HG02970 (cell line): Measurements from ENCODE around the gene U2AF1L4.
A peak's percentile ranks its signal among the peaks of the same experiment; 100 is the strongest.

Experiments used
- ATAC-seq: cut with Tn5 transposase; IDR thresholded peaks from one replicate; pipeline ENCODE4 v1.9.1; 2021; ENCODE audit warnings: mild to moderate bottlenecking, moderate library complexity, moderate number of reproducible peaks; ENCODE audit not compliant: unreplicated experiment, low FRiP score

Gene U2AF1L4

GRCh38 chr19:35715355-35715809, 29.8 kb downstream of the U2AF1L4 start:
- ATAC-seq: no peak

GRCh38 chr19:35714601-35715354, 30.4 kb downstream of the U2AF1L4 start:
- ATAC-seq: no peak

GRCh38 chr19:35713904-35714495, 31.2 kb downstream of the U2AF1L4 start:
- ATAC-seq: no peak

- ATAC-seq: no peak
Measured at GRCh38 chr19:35713506-35713850, 31.7 kb downstream of the U2AF1L4 start.

- no peak for ATAC-seq
Measured at GRCh38 chr19:35712567-35713505, 32.4 kb downstream of the U2AF1L4 start.

- peak; percentile 37 for ATAC-seq
Measured at GRCh38 chr19:35710784-35711723, 34.2 kb downstream of the U2AF1L4 start.

- ATAC-seq: no peak
Measured at GRCh38 chr19:35708391-35708790, 36.8 kb downstream of the U2AF1L4 start.

- ATAC-seq: no peak
Measured at GRCh38 chr19:35704218-35704617, 41.0 kb downstream of the U2AF1L4 start, which contains the start of gene ZBTB32. TSS of gene ZBTB32 (plus strand) at chr19:35704558. CDS start at chr19:35714627, 10,069 bp downstream.

- ATAC-seq: no peak
Measured at GRCh38 chr19:35703343-35703742, 41.9 kb downstream of the U2AF1L4 start.

GRCh38 chr19:35702223-35703012, 42.8 kb downstream of the U2AF1L4 start:
- ATAC-seq: peak; percentile 88

GRCh38 chr19:35696835-35697234, 48.4 kb downstream of the U2AF1L4 start:
- ATAC-seq: no peak

- no peak for ATAC-seq
Measured at GRCh38 chr19:35695895-35696422, 49.3 kb downstream of the U2AF1L4 start.

GRCh38 chr19:35693835-35694599, 51.2 kb downstream of the U2AF1L4 start:
- peak; percentile 61 for ATAC-seq

GRCh38 chr19:35693422-35693821, 51.8 kb downstream of the U2AF1L4 start:
- peak; percentile 9 for ATAC-seq
